Measurements from ENCODE around the gene PSEN2.

The PSEN2 gene

DNA sequence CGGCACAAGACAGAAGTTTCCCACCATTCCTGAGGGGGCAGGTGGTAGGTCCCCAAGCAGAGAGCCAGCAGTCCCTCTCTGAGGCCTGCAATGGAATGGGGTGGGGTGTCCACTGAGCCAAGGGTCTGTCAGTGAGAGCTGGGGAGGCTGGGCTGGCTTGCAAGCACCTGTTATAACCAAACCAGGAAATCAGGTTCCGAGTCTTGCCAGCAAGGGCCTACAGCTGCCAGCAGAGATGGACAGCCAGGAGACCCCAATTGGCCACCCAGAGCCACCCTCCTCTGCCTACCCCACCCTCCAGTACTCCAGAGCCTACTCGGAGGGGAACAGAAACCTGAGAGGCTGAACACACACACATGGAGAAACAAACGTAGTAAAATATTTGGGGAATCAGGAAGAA is 32.2 kb downstream of the PSEN2 start:
- Histone ChIP-seq H3K27me3 (ENCODE audit: control insufficient read depth, insufficient read depth, low read length) (no peaks in the 10 kb centered on the region), H3K4me3 (ENCODE audit: low read length) (no peak overlapping the region), H3K4me1 (ENCODE audit: control insufficient read depth, insufficient read depth, low read length) (peaks cover 6% of the 10 kb centered on the region), H3K4me2 (ENCODE audit: low read length) (no peak overlapping the region), H3K9me3 (replicated peaks; ENCODE audit: low read length) (no peaks in the 10 kb centered on the region), H3K36me3 (ENCODE audit: insufficient read depth, low read length) (no peaks in the 10 kb centered on the region), H3K9ac (ENCODE audit: low read depth, low read length) (no peak overlapping the region)

DNA sequence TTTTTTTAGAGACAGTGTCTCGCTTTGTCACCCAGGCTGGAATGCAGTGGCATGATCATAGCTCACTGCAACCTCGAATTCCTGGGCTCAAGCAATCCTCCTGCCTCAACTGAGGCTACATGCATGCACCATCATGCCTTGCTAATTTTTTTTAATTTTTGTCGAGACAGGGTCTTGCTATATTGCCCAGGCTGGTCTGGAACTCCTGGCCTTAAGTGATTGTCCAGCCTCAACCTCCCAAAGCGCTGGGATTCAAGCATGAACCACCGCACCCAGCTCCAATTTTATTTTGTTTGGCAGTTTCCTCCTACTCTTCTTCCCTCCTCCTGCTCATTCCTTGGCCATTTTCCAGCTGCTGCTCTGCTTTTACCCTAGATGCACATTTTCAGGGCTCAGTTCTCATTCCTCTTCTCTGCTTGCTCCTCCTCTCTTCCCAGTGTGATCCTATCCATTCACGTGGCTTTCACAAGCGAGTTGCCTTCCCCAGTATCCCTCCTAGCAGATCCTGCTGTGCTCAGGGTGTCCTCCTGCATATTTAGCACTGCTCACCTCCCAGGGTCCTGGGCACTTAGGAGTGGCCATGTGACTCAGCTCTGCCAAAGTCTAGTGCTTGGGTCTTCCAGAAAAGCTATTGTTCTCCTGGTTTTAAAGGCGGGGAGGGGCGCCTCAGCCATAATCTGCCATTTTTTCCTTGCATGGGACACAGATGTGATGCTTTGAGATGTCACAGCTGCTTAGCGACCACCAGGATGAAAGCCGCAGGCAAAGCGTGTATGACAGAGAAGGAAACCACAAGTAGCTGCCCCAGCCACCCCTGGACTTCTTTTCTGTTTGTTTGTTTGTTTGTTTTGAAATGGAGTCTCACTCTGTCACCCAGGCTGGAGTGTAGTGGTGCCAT is 33.7 kb downstream of the PSEN2 start:
- Histone ChIP-seq H3K4me1 (ENCODE audit: control insufficient read depth, insufficient read depth, low read length) (peaks cover 6% of the 10 kb centered on the region), H3K36me3 (ENCODE audit: insufficient read depth, low read length) (no peaks in the 10 kb centered on the region), H3K4me2 (ENCODE audit: low read length) (no peak overlapping the region), H3K9ac (ENCODE audit: low read depth, low read length) (no peak overlapping the region), H3K27me3 (ENCODE audit: control insufficient read depth, insufficient read depth, low read length) (no peaks in the 10 kb centered on the region), H3K4me3 (ENCODE audit: low read length) (no peak overlapping the region), H3K9me3 (replicated peaks; ENCODE audit: low read length) (no peaks in the 10 kb centered on the region)

DNA sequence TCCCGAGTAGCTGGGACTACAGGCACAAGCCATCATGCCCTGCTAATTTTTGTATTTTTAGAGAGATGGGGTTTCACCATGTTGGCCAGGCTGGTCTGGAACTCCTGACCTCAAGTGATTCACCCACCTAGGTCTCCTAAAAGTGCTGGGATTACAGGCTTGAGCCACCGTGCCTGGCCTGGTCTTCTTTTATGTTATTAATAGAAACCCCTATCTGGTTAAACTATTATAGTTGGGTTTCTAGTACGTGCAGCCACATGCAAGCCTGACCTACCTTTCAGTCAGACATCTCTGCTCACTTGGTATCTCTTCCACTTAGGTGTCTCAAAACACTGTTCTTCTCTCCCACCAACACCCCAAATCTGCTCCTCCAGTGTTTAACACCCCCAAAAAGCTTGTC is 34.4 kb downstream of the PSEN2 start:
- H3K9ac ChIP-seq (ENCODE audit: low read depth, low read length), result no peak overlapping the region
- H3K4me1 ChIP-seq (ENCODE audit: control insufficient read depth, insufficient read depth, low read length), result peaks cover 6% of the 10 kb centered on the region
- H3K9me3 ChIP-seq (replicated peaks; ENCODE audit: low read length), result no peaks in the 10 kb centered on the region
- no peak overlapping the region for H3K4me3 ChIP-seq (ENCODE audit: low read length)
- H3K4me2 ChIP-seq (ENCODE audit: low read length), result no peak overlapping the region
- H3K27me3 ChIP-seq (ENCODE audit: control insufficient read depth, insufficient read depth, low read length), result no peaks in the 10 kb centered on the region
- H3K36me3 ChIP-seq (ENCODE audit: insufficient read depth, low read length), result no peaks in the 10 kb centered on the region

DNA sequence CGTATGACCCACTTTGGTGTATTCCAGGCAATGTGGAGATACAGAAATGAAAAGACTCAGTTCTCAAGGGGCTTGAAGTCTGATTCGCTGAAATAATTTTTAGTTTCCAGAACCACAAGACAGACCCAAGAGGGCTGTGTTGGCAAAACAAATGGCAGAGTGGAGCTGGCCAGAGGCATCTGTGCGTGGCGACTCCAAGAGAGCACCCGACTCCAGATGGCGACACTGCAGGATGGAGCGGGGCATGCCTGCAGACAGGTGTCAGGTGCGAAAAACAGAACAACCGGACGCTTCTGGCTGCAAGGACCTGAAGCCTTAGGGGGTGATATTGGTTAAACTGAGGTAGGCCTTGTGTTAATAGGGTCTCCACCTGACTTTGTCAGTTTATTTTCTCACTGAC is 38.0 kb downstream of the PSEN2 start:
- no peaks in the 10 kb centered on the region for H3K36me3 ChIP-seq (ENCODE audit: insufficient read depth, low read length)
- no peaks in the 10 kb centered on the region for H3K9me3 ChIP-seq (replicated peaks; ENCODE audit: low read length)
- no peak overlapping the region for H3K4me2 ChIP-seq (ENCODE audit: low read length)
- H3K4me3 ChIP-seq (ENCODE audit: low read length), result no peak overlapping the region
- H3K9ac ChIP-seq (ENCODE audit: low read depth, low read length), result no peak overlapping the region
- no peaks in the 10 kb centered on the region for H3K27me3 ChIP-seq (ENCODE audit: control insufficient read depth, insufficient read depth, low read length)
- peaks cover 6% of the 10 kb centered on the region for H3K4me1 ChIP-seq (ENCODE audit: control insufficient read depth, insufficient read depth, low read length)

DNA sequence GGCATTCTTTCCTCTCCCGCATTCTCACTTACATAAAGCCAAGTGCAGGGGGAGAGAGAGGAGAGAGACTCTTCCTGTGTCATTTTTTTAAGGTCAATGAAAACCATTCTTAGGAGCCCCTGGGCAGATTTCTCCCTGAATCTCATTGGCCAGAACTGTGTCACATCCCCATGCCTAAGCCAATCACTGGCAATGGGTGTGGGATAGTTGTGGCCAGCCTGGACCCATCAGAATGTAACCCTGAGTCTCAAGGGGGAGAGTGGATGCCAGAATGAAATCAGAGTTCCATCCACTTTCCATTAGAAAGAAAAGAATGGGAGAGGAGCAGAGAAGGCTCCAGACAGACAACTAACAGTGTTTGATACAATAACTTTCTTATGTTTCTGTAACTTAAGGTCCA is 38.5 kb downstream of the PSEN2 start:
- Histone ChIP-seq H3K4me3 (ENCODE audit: low read length) (no peak overlapping the region), H3K4me2 (ENCODE audit: low read length) (no peak overlapping the region), H3K36me3 (ENCODE audit: insufficient read depth, low read length) (no peaks in the 10 kb centered on the region), H3K4me1 (ENCODE audit: control insufficient read depth, insufficient read depth, low read length) (peaks cover 4% of the 10 kb centered on the region), H3K9ac (ENCODE audit: low read depth, low read length) (no peak overlapping the region), H3K9me3 (replicated peaks; ENCODE audit: low read length) (no peaks in the 10 kb centered on the region), H3K27me3 (ENCODE audit: control insufficient read depth, insufficient read depth, low read length) (no peaks in the 10 kb centered on the region)

DNA sequence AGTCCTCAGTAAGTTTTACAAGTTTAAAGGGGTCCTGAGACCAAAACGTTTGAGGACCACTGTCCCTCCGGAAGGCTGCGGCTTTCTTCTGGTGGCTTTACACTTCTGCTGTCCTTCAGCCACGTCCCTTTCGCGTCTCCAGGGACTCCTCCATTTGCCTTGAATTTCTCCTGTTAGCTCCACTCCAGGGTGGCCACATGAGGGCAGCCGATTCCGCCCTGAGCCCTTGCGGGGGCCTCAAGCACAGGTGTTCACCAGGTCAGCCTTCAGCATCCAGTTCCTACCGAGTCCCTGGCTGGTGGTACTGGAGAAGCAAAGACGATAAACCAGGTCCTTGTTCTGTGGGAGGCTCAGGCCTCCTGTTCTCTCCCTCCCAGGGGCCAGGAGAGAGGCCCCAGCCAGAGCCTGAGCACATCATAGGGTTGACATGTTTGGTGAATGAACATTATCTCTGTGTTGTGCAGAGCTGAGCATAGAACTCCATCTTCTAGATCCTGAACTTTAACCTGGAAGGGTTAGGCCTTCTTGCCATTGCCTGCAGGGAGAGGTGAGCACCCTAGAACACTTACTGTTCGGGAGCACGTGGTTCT is 42.3 kb downstream of the PSEN2 start:
- Histone ChIP-seq H3K9me3 (replicated peaks; ENCODE audit: low read length) (no peaks in the 10 kb centered on the region), H3K4me1 (ENCODE audit: control insufficient read depth, insufficient read depth, low read length) (no peaks in the 10 kb centered on the region), H3K36me3 (ENCODE audit: insufficient read depth, low read length) (no peaks in the 10 kb centered on the region), H3K9ac (ENCODE audit: low read depth, low read length) (no peak overlapping the region), H3K4me3 (ENCODE audit: low read length) (no peak overlapping the region), H3K27me3 (ENCODE audit: control insufficient read depth, insufficient read depth, low read length) (no peaks in the 10 kb centered on the region), H3K4me2 (ENCODE audit: low read length) (no peak overlapping the region)

DNA sequence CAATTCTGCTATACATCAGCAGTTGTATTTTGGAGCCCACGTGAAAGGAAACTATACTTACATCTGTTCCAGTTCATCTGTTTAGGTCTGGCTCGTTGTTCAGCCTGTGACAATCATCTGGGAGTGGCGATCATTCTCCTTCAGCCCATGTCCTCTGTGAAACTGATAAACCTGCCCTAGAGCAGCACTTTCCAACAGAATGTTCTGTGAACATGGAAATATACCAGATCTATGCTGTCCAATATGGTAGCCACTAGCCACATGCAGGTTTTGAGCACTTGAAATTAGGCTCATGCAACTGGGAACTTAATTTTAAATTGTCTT is 45.2 kb downstream of the PSEN2 start:
- Histone ChIP-seq H3K9ac (ENCODE audit: low read depth, low read length) (no peak overlapping the region), H3K27me3 (ENCODE audit: control insufficient read depth, insufficient read depth, low read length) (no peaks in the 10 kb centered on the region), H3K4me2 (ENCODE audit: low read length) (no peak overlapping the region), H3K36me3 (ENCODE audit: insufficient read depth, low read length) (no peaks in the 10 kb centered on the region), H3K9me3 (replicated peaks; ENCODE audit: low read length) (no peaks in the 10 kb centered on the region), H3K4me3 (ENCODE audit: low read length) (no peak overlapping the region), H3K4me1 (ENCODE audit: control insufficient read depth, insufficient read depth, low read length) (no peaks in the 10 kb centered on the region)

DNA sequence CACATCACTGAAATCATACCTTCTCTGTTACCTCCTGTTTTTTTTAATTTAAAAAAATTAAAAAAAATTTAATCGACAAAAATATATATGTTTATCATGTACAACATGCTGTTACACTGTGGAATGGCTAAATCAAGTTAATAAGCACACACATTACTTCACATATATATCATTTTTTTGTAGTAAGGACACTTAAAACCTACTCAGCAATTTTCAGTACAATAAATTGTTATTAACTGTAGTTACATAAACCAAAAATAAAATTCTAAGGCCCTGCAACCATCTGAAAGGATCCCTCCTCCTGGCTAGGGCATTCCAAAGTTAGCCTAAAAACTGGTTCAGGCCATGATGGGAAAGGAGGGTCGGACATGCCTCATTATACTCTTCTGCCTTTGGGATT is 46.1 kb downstream of the PSEN2 start:
- H3K4me1 ChIP-seq (ENCODE audit: control insufficient read depth, insufficient read depth, low read length), result no peaks in the 10 kb centered on the region
- no peaks in the 10 kb centered on the region for H3K27me3 ChIP-seq (ENCODE audit: control insufficient read depth, insufficient read depth, low read length)
- no peaks in the 10 kb centered on the region for H3K36me3 ChIP-seq (ENCODE audit: insufficient read depth, low read length)
- H3K4me2 ChIP-seq (ENCODE audit: low read length), result no peak overlapping the region
- H3K9ac ChIP-seq (ENCODE audit: low read depth, low read length), result no peak overlapping the region
- no peak overlapping the region for H3K4me3 ChIP-seq (ENCODE audit: low read length)
- H3K9me3 ChIP-seq (replicated peaks; ENCODE audit: low read length), result no peaks in the 10 kb centered on the region

DNA sequence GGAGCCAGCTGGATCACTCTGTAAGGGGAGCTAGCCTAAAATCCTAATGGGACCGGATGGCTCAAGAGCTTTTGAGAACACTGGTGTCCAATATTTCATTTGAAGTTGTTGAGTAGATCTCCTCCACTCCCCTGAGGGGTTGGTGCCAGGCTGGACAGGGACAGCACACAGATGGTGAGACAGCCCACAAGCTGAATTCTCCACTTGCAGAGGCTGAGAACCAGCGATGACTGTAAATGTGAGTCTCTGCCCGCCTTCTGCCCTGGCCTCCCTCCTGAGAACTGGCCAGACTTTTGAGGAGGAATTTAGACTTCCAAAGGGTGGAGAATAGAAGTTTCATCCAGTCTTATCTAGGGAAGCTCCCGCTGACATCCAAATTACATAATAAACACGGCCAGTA is 49.2 kb downstream of the PSEN2 start:
- Histone ChIP-seq H3K9me3 (replicated peaks; ENCODE audit: low read length) (no peaks in the 10 kb centered on the region), H3K4me3 (ENCODE audit: low read length) (no peak overlapping the region), H3K36me3 (ENCODE audit: insufficient read depth, low read length) (no peaks in the 10 kb centered on the region), H3K4me2 (ENCODE audit: low read length) (no peak overlapping the region), H3K27me3 (ENCODE audit: control insufficient read depth, insufficient read depth, low read length) (no peaks in the 10 kb centered on the region), H3K9ac (ENCODE audit: low read depth, low read length) (no peak overlapping the region), H3K4me1 (ENCODE audit: control insufficient read depth, insufficient read depth, low read length) (no peaks in the 10 kb centered on the region)

DNA sequence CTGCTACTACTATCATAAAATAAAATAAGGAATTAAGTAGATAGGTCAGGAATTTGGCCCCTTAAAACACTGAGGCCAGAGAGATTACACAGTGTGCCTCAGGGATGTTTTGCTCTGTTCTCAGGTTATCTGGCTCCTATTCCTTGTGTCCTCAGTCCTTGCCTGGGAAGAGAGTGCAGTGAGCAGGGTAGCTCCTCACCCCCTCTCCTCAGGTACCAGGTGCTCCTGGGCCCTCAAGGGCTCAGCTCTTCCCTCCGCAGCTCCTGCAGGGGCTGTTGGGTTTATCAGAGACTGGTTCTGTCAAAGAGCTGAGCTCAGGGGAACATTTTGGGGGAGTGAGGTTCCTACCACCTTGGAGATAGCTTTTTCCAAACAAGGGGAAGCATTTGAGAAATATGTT is 49.6 kb downstream of the PSEN2 start:
- no peak overlapping the region for H3K4me2 ChIP-seq (ENCODE audit: low read length)
- no peaks in the 10 kb centered on the region for H3K36me3 ChIP-seq (ENCODE audit: insufficient read depth, low read length)

DNA sequence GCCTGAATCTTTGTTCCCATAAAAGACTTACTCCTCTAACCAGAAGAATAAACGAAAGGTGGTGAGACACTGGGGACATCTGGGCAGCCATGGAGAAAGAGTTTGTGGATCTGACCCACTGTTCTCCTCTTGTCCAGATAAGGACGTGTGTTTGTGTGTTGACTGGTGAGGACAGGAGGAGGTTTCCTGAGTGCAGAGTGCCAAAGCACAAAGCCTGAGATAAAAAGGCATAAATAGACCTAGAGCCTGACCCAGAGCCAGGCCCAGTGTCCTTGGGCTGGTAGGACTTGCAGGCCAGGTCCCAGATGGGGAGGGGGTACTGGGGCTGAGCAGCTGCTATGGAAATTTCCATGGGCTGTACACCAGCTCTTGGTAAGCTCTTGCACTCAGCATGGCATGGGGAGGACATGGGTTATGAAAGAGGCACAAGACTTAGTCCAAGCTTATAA is 50.1 kb downstream of the PSEN2 start:
- Histone ChIP-seq H3K4me1 (ENCODE audit: control insufficient read depth, insufficient read depth, low read length) (no peaks in the 10 kb centered on the region), H3K27me3 (ENCODE audit: control insufficient read depth, insufficient read depth, low read length) (no peaks in the 10 kb centered on the region), H3K36me3 (ENCODE audit: insufficient read depth, low read length) (no peaks in the 10 kb centered on the region), H3K9me3 (replicated peaks; ENCODE audit: low read length) (no peaks in the 10 kb centered on the region), H3K4me2 (ENCODE audit: low read length) (no peak overlapping the region), H3K9ac (ENCODE audit: low read depth, low read length) (no peak overlapping the region), H3K4me3 (ENCODE audit: low read length) (no peak overlapping the region)

More for the DNA sequence above, 49.6 kb downstream of the PSEN2 start:
- no peak overlapping the region for H3K9ac ChIP-seq (ENCODE audit: low read depth, low read length)
- no peaks in the 10 kb centered on the region for H3K9me3 ChIP-seq (replicated peaks; ENCODE audit: low read length)
- H3K4me1 ChIP-seq (ENCODE audit: control insufficient read depth, insufficient read depth, low read length), result no peaks in the 10 kb centered on the region
- no peaks in the 10 kb centered on the region for H3K27me3 ChIP-seq (ENCODE audit: control insufficient read depth, insufficient read depth, low read length)
- no peak overlapping the region for H3K4me3 ChIP-seq (ENCODE audit: low read length)

DNA sequence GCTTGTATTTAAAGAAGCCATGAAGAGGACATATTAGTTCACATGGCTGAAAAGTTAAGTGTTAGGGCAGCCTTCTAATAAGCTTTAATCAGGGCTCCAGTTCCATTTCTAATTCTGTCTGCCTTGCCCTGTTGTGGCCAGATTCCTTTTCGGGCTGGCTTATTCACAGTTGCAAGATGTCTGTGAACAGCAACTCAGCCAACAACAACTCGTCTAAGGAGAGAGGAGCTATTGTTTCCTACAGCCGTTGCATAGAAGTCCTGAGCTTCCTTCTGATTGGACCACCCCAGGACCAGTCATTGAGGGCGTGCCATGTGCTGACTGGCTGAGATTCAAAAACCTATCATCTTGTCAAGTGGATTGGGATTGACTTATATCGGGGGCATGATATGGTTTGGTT is 51.1 kb downstream of the PSEN2 start:
- H3K36me3 ChIP-seq (ENCODE audit: insufficient read depth, low read length), result no peaks in the 10 kb centered on the region
- H3K4me3 ChIP-seq (ENCODE audit: low read length), result no peak overlapping the region
- H3K27me3 ChIP-seq (ENCODE audit: control insufficient read depth, insufficient read depth, low read length), result no peaks in the 10 kb centered on the region
- H3K4me2 ChIP-seq (ENCODE audit: low read length), result no peak overlapping the region
- H3K9me3 ChIP-seq (replicated peaks; ENCODE audit: low read length), result no peaks in the 10 kb centered on the region
- no peaks in the 10 kb centered on the region for H3K4me1 ChIP-seq (ENCODE audit: control insufficient read depth, insufficient read depth, low read length)
- no peak overlapping the region for H3K9ac ChIP-seq (ENCODE audit: low read depth, low read length)

Measured in skeletal muscle satellite cell (primary cell).